Common myeloid progenitor, CD34-positive (primary cell): ENCODE data around the gene PNPLA1.

Experiments
- CTCF ChIA-PET: fragments of 350-600 bp; sonication (Branson Sonifier 250); formaldehyde crosslinking; loops from one replicate; lab custom pipeline; 2021; ENCODE audit warnings: antibody characterized with exemption; lab: Charles Lee
- POLR2A ChIA-PET: fragments of 350-600 bp; sonication (Branson Sonifier 250); formaldehyde crosslinking; loops from one replicate; lab custom pipeline; 2021; ENCODE audit warnings: antibody characterized with exemption; lab: Charles Lee
- DNase-seq, 3 donors: peaks; one replicate each; pipeline versions ENCODE4 v3.0.0 to v3.0.0-alpha.2; 2013
- H3K27ac ChIP-seq, 2 experiments: 1 replicate in 1 of 2; 2 replicates in 1 of 2; pipeline ENCODE4 v1.7.0; 2013; ENCODE audit warnings: inconsistent platforms in 2 of 2, low read length in 2 of 2, mild to moderate bottlenecking in 2 of 2, low read depth in 1 of 2, moderate library complexity in 1 of 2; ENCODE audit not compliant: severe bottlenecking in 2 of 2, insufficient read depth in 1 of 2, poor library complexity in 1 of 2
- H3K27me3 ChIP-seq, 5 experiments: replicated peaks in 2 of 5; 1 replicate in 3 of 5; 2 replicates in 2 of 5; pipeline versions ENCODE4 v1.6.1 to v1.7.0; 2013; ENCODE audit warnings: low read length in 4 of 5, mild to moderate bottlenecking in 2 of 5, moderate library complexity in 2 of 5, inconsistent platforms in 1 of 5; ENCODE audit not compliant: insufficient read depth in 5 of 5, control insufficient read depth in 4 of 5
- H3K36me3 ChIP-seq, 4 experiments: 1 replicate in 2 of 4; 2 replicates in 2 of 4; pipeline versions ENCODE4 v1.6.1 to v1.7.0; 2013; ENCODE audit warnings: low read length in 3 of 4, control low read depth in 1 of 4, mild to moderate bottlenecking in 1 of 4; ENCODE audit not compliant: control insufficient read depth in 4 of 4, insufficient read depth in 4 of 4
- H3K4me1 ChIP-seq, 4 experiments: 1 replicate in 3 of 4; 2 replicates in 1 of 4; pipeline versions ENCODE4 v1.6.1 to v1.7.1; 2013; ENCODE audit warnings: low read length in 3 of 4, mild to moderate bottlenecking in 3 of 4, control low read depth in 1 of 4, inconsistent platforms in 1 of 4, moderate library complexity in 1 of 4; ENCODE audit not compliant: control insufficient read depth in 4 of 4, insufficient read depth in 4 of 4; ENCODE audit errors: control extremely low read depth in 1 of 4
- H3K4me3 ChIP-seq, 7 experiments: 1 replicate in 4 of 7; 2 replicates in 3 of 7; pipeline versions ENCODE4 v1.5.1 to v1.7.0; 2013; ENCODE audit warnings: mild to moderate bottlenecking in 7 of 7, low read length in 6 of 7, moderate library complexity in 6 of 7, inconsistent platforms in 2 of 7, low read depth in 2 of 7, control low read depth in 1 of 7; ENCODE audit not compliant: insufficient read depth in 4 of 7, control insufficient read depth in 1 of 7; ENCODE audit errors: extremely low read depth in 1 of 7
- H3K9me3 ChIP-seq, 5 experiments: 1 replicate in 4 of 5; 2 replicates in 1 of 5; pipeline versions ENCODE4 v1.6.1 to v1.7.1; 2013; ENCODE audit warnings: low read length in 4 of 5, mild to moderate bottlenecking in 2 of 5, inconsistent platforms in 1 of 5, low read depth in 1 of 5, moderate library complexity in 1 of 5; ENCODE audit not compliant: control insufficient read depth in 4 of 5, insufficient read depth in 2 of 5; ENCODE audit errors: control extremely low read depth in 1 of 5
- WGBS: methylation state at CpG from one replicate; pipeline ENCODE4 v1.1.5; 2013; ENCODE audit not compliant: insufficient coverage; 5-methylcytosine and 5-hydroxymethylcytosine counted together

PNPLA1 gene

GRCh38 chr6:36292170-36292569 is 22.3 kb downstream of the PNPLA1 start:
- no peak overlapping the region for H3K27ac ChIP-seq
- H3K4me1 ChIP-seq, result peaks cover 0 to 10% (median 2%) of the 10 kb centered on the region in 4 experiments
- ChIA-PET POLR2A (interaction anchor here (0.6 kb wide), 1 partner anchor 360 kb away, joined by 3 read pairs; no protein-coding TSS in a partner anchor), CTCF (interaction anchor here (1.6 kb wide), 1 partner anchor 68 kb away, joined by 4 read pairs; no protein-coding TSS in a partner anchor)
- WGBS, result 83% methylated on average over 5 of the region's 6 CpGs
- no peak overlapping the region for H3K4me3 ChIP-seq
- H3K36me3 ChIP-seq, result no peaks in the 10 kb centered on the region
- no peak for DNase-seq
- H3K27me3 ChIP-seq, result peaks cover 0 to 2% (median 0%) of the 10 kb centered on the region in 5 experiments
- no peaks in the 10 kb centered on the region for H3K9me3 ChIP-seq

- H3K27ac ChIP-seq, result no peak overlapping the region
- no CpG with 5 or more reads among the region's 1 CpG for WGBS
- no peak for DNase-seq
- no peaks in the 10 kb centered on the region for H3K36me3 ChIP-seq
- H3K9me3 ChIP-seq, result no peaks in the 10 kb centered on the region
- POLR2A ChIA-PET, result interaction anchor here (0.9 kb wide), 1 partner anchor 68 kb away, joined by 4 read pairs; no protein-coding TSS in a partner anchor
- CTCF ChIA-PET, result interaction anchor here (0.8 to 3.0 kb wide), 4 partner anchors 10 to 157 kb away, joined by 3 to 9 read pairs (median 3); no protein-coding TSS in a partner anchor
- H3K4me1 ChIP-seq, result peaks cover 0 to 4% (median 2%) of the 10 kb centered on the region in 4 experiments
- peaks cover 0 to 1% (median 0%) of the 10 kb centered on the region in 5 experiments for H3K27me3 ChIP-seq
- H3K4me3 ChIP-seq, result no peak overlapping the region
These were observed 26.4 kb downstream of the PNPLA1 start for GRCh38 chr6:36296240-36296639.

GRCh38 chr6:36297051-36297450 is 27.2 kb downstream of the PNPLA1 start:
- 74% methylated on average over 5 of the region's 6 CpGs for WGBS
- POLR2A ChIA-PET, result interaction anchor here (1.3 kb wide), 1 partner anchor 155 kb away, joined by 3 read pairs; no protein-coding TSS in a partner anchor
- Histone ChIP-seq H3K4me3 (no peak overlapping the region), H3K4me1 (no peaks in the 10 kb centered on the region), H3K9me3 (no peaks in the 10 kb centered on the region), H3K27ac (no peak overlapping the region), H3K27me3 (peaks cover 0 to 1% (median 0%) of the 10 kb centered on the region in 5 experiments), H3K36me3 (no peaks in the 10 kb centered on the region)
- CTCF ChIA-PET, result interaction anchor here (1.1 to 3.0 kb wide), 2 partner anchors 10 to 158 kb away, joined by 3 to 9 read pairs; no protein-coding TSS in a partner anchor
- no peak for DNase-seq

- peaks cover 0 to 1% (median 0%) of the 10 kb centered on the region in 5 experiments for H3K27me3 ChIP-seq
- no peak for DNase-seq
- H3K27ac ChIP-seq, result no peak overlapping the region
- H3K4me1 ChIP-seq, result no peaks in the 10 kb centered on the region
- no peaks in the 10 kb centered on the region for H3K36me3 ChIP-seq
- CTCF ChIA-PET, result interaction anchor here (3.0 to 3.8 kb wide), 2 partner anchors 9 to 62 kb away, joined by 9 to 17 read pairs; no protein-coding TSS in a partner anchor
- H3K4me3 ChIP-seq, result no peak overlapping the region
- POLR2A ChIA-PET, result interaction anchor here (1.3 kb wide), 1 partner anchor 156 kb away, joined by 3 read pairs; no protein-coding TSS in a partner anchor
- WGBS, result 100% methylated on average over 1 of the region's 7 CpGs
- H3K9me3 ChIP-seq, result no peaks in the 10 kb centered on the region
These were observed 27.7 kb downstream of the PNPLA1 start for GRCh38 chr6:36297511-36297910.

GRCh38 chr6:36298027-36298426 is 28.2 kb downstream of the PNPLA1 start:
- H3K27me3 ChIP-seq, result peaks cover 0 to 1% (median 0%) of the 10 kb centered on the region in 5 experiments
- H3K9me3 ChIP-seq, result no peaks in the 10 kb centered on the region
- POLR2A ChIA-PET, result interaction anchor here (1.3 kb wide), 1 partner anchor 156 kb away, joined by 3 read pairs; no protein-coding TSS in a partner anchor
- CTCF ChIA-PET, result interaction anchor here (1.2 to 5.2 kb wide), 4 partner anchors 9 to 61 kb away, joined by 4 to 26 read pairs (median 13); no protein-coding TSS in a partner anchor
- H3K27ac ChIP-seq, result no peak overlapping the region
- no peak for DNase-seq
- no peaks in the 10 kb centered on the region for H3K36me3 ChIP-seq
- no peak overlapping the region for H3K4me3 ChIP-seq
- no peaks in the 10 kb centered on the region for H3K4me1 ChIP-seq
- WGBS, result no CpG with 5 or more reads among the region's 4 CpGs

GRCh38 chr6:36301085-36301658 is 31.3 kb downstream of the PNPLA1 start:
- Histone ChIP-seq H3K27ac (no peak overlapping the region), H3K4me3 (no peak overlapping the region), H3K9me3 (no peaks in the 10 kb centered on the region), H3K36me3 (no peaks in the 10 kb centered on the region), H3K4me1 (peaks cover 0 to 4% (median 2%) of the 10 kb centered on the region in 4 experiments), H3K27me3 (no peaks in the 10 kb centered on the region)
- ChIA-PET POLR2A (no interaction called here), CTCF (interaction anchor here (0.7 to 5.2 kb wide), 9 partner anchors 9 to 84 kb away, joined by 3 to 26 read pairs (median 4); partner anchors contain the start of genes BNIP5 and PNPLA1)
- 81% methylated on average over 6 of the region's 10 CpGs for WGBS
- no peak for DNase-seq
